ENCODE data around the gene NCAPG2. TPM values are rescaled to one million over a fixed set of nuclear protein-coding genes. Genes with fewer than 3 reads are reported as not detected.

Gene NCAPG2
- total and polyA plus RNA-seq, 2 of the 13 experiments (the other 11 are each of a cell fraction or from before 2014, with no cell fraction given), result 15.1 to 30.7 TPM

DNA sequence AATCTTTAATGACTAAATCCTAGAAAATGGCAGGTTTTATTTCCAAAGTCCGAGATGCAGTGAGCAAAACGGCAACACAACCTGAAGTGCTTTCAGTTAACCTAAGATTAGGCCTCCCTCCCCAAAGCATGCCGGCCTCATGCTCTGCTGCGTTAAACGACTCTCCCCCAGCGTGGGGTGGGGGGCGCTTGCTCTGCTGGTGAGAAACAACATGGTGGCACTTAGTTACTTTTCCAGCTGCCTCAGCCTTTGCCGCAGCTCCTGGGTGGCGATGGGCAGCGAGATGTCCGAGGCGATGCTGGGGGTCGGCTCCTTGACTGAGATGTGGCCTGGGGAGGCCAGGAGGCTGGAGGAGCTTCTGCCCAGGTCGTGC, 36.7 kb upstream of the NCAPG2 start (continued):
- TF ChIP-seq, protein P1, sequence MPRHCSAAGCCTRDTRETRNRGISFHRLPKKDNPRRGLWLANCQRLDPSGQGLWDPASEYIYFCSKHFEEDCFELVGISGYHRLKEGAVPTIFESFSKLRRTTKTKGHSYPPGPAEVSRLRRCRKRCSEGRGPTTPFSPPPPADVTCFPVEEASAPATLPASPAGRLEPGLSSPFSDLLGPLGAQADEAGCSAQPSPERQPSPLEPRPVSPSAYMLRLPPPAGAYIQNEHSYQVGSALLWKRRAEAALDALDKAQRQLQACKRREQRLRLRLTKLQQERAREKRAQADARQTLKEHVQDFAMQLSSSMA (CRISPR knock-in tag; IDR thresholded peaks at IDR 0.05), result no peak
- TF ChIP-seq, protein P2, sequence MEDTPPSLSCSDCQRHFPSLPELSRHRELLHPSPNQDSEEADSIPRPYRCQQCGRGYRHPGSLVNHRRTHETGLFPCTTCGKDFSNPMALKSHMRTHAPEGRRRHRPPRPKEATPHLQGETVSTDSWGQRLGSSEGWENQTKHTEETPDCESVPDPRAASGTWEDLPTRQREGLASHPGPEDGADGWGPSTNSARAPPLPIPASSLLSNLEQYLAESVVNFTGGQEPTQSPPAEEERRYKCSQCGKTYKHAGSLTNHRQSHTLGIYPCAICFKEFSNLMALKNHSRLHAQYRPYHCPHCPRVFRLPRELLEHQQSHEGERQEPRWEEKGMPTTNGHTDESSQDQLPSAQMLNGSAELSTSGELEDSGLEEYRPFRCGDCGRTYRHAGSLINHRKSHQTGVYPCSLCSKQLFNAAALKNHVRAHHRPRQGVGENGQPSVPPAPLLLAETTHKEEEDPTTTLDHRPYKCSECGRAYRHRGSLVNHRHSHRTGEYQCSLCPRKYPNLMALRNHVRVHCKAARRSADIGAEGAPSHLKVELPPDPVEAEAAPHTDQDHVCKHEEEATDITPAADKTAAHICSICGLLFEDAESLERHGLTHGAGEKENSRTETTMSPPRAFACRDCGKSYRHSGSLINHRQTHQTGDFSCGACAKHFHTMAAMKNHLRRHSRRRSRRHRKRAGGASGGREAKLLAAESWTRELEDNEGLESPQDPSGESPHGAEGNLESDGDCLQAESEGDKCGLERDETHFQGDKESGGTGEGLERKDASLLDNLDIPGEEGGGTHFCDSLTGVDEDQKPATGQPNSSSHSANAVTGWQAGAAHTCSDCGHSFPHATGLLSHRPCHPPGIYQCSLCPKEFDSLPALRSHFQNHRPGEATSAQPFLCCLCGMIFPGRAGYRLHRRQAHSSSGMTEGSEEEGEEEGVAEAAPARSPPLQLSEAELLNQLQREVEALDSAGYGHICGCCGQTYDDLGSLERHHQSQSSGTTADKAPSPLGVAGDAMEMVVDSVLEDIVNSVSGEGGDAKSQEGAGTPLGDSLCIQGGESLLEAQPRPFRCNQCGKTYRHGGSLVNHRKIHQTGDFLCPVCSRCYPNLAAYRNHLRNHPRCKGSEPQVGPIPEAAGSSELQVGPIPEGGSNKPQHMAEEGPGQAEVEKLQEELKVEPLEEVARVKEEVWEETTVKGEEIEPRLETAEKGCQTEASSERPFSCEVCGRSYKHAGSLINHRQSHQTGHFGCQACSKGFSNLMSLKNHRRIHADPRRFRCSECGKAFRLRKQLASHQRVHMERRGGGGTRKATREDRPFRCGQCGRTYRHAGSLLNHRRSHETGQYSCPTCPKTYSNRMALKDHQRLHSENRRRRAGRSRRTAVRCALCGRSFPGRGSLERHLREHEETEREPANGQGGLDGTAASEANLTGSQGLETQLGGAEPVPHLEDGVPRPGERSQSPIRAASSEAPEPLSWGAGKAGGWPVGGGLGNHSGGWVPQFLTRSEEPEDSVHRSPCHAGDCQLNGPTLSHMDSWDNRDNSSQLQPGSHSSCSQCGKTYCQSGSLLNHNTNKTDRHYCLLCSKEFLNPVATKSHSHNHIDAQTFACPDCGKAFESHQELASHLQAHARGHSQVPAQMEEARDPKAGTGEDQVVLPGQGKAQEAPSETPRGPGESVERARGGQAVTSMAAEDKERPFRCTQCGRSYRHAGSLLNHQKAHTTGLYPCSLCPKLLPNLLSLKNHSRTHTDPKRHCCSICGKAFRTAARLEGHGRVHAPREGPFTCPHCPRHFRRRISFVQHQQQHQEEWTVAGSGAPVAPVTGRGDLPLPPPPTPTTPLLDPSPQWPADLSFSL (CRISPR knock-in tag; IDR thresholded peaks at IDR 0.05), result no peak

DNA sequence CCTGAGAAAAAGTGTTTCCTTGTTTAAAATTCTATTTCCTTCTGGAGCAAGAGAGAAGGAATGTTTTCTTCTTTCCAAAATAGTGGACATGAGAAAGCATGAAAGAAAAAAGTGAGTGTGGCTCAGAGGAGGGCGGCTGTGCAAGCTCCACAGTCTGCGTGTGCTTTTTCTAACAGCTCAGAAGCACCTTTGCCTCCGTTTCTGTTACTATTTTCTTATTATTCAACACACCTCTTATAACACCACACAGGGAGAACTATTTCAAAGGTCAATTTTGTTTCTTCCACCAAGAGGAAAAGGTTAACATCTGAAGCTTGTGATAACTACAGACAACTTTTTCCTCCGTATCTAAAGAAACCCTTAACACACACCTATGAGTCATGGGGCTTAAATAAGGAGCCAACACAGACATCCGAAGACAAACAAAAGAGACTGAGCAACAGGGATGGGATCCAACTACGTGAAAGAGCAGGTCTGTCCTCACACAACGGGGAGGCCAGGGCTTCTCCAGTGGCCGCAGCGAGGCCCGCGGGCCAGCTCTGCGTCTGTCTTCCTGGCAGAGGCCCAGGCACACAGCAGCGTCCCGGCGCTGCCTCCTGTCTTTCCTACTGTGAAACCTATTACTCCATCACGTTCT, 36.2 kb upstream of the NCAPG2 start:
- Histone ChIP-seq H3K9me3 (ENCODE audit: low read length) (no peaks in the 10 kb centered on the region), H3K79me2 (ENCODE audit: insufficient read depth, low read length) (no peaks in the 10 kb centered on the region), H3K4me3 (replicated peaks in 1 of 3; ENCODE audit: insufficient read depth in 1 of 3, low read depth in 2 of 3, low read length in 3 of 3) (no peak overlapping the region), H3K9ac (ENCODE audit: insufficient read depth, low read depth, low read length) (no peak overlapping the region), H3K27ac (ENCODE audit: extremely low read length, insufficient read depth, low read length) (no peak overlapping the region), H4K20me1 (ENCODE audit: insufficient read depth, low read length) (no peaks in the 10 kb centered on the region), H3K36me3 (replicated peaks in 1 of 2; ENCODE audit: control insufficient read depth in 1 of 2, insufficient read depth in 2 of 2, low read length in 2 of 2) (peaks cover 17 to 76% of the 10 kb centered on the region in 2 experiments), H3K4me1 (ENCODE audit: insufficient read depth, low read length) (no peaks in the 10 kb centered on the region), H3K4me2 (ENCODE audit: low read depth, low read length) (no peak overlapping the region), H3K27me3 (ENCODE audit: control insufficient read depth in 1 of 2, insufficient read depth in 2 of 2, low read length in 2 of 2) (no peaks in the 10 kb centered on the region), H2AFZ (ENCODE audit: low read length) (no peak overlapping the region)
- ChIA-PET CTCF (ENCODE audit: low intra/inter-chr PET ratio, low total read pairs) (no interaction called here), POLR2A (no interaction called here)
- in situ Hi-C loops (cut with HindIII; ENCODE audit: extremely low pct_ligation_motif_present, low pct_unique_long_range_greater_than_20kb) (no loop called here), intact Hi-C loops (cut with micrococcal nuclease; ENCODE audit: unreplicated experiment) (no loop called here)
- WGBS (ENCODE audit: low lambda C conversion rate), result 98% methylated on average over 16 of the region's 16 CpGs
- BruUV-seq (replicated peaks), result no TSS peak
- FAIRE-seq (no peak), ATAC-seq (no peak), DNase-seq (ENCODE audit: low spot score) (no peak)
- no peak for TF ChIP-seq HDAC1 (CRISPR knock-in tag; IDR thresholded peaks at IDR 0.05)
- TF ChIP-seq, protein P3, sequence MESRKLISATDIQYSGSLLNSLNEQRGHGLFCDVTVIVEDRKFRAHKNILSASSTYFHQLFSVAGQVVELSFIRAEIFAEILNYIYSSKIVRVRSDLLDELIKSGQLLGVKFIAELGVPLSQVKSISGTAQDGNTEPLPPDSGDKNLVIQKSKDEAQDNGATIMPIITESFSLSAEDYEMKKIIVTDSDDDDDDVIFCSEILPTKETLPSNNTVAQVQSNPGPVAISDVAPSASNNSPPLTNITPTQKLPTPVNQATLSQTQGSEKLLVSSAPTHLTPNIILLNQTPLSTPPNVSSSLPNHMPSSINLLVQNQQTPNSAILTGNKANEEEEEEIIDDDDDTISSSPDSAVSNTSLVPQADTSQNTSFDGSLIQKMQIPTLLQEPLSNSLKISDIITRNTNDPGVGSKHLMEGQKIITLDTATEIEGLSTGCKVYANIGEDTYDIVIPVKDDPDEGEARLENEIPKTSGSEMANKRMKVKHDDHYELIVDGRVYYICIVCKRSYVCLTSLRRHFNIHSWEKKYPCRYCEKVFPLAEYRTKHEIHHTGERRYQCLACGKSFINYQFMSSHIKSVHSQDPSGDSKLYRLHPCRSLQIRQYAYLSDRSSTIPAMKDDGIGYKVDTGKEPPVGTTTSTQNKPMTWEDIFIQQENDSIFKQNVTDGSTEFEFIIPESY (CRISPR knock-in tag; IDR thresholded peaks at IDR 0.05), result no peak
- TF ChIP-seq SMC3 (IDR thresholded peaks at IDR 0.05; ENCODE audit: low read length), result no peak
- TF ChIP-seq, protein P4, sequence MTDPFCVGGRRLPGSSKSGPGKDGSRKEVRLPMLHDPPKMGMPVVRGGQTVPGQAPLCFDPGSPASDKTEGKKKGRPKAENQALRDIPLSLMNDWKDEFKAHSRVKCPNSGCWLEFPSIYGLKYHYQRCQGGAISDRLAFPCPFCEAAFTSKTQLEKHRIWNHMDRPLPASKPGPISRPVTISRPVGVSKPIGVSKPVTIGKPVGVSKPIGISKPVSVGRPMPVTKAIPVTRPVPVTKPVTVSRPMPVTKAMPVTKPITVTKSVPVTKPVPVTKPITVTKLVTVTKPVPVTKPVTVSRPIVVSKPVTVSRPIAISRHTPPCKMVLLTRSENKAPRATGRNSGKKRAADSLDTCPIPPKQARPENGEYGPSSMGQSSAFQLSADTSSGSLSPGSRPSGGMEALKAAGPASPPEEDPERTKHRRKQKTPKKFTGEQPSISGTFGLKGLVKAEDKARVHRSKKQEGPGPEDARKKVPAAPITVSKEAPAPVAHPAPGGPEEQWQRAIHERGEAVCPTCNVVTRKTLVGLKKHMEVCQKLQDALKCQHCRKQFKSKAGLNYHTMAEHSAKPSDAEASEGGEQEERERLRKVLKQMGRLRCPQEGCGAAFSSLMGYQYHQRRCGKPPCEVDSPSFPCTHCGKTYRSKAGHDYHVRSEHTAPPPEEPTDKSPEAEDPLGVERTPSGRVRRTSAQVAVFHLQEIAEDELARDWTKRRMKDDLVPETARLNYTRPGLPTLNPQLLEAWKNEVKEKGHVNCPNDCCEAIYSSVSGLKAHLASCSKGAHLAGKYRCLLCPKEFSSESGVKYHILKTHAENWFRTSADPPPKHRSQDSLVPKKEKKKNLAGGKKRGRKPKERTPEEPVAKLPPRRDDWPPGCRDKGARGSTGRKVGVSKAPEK (CRISPR knock-in tag; IDR thresholded peaks at IDR 0.05; ENCODE audit: borderline replicate concordance), result no peak
- TF ChIP-seq THYN1 (CRISPR knock-in tag; IDR thresholded peaks at IDR 0.05; ENCODE audit: borderline replicate concordance, low read depth), result no peak
- TF ChIP-seq SKI (IDR thresholded peaks at IDR 0.05; ENCODE audit: partially characterized antibody), result no peak
- TF ChIP-seq SP140L (CRISPR knock-in tag; IDR thresholded peaks at IDR 0.05; ENCODE audit: borderline replicate concordance), result no peak

Data from HepG2 (cell line).